GM21423 (cell line): Measurements from ENCODE around the gene PPP1CC.
"Not testable (repeated sequence)": the region's sequence is repeated elsewhere in the genome, so short reads cannot be mapped to it uniquely, and the experiment has no call there.

ENCODE experiments used
- ATAC-seq: cut with Tn5 transposase; IDR thresholded peaks from one replicate; pipeline ENCODE4 v1.9.1; 2021; ENCODE audit warnings: mild to moderate bottlenecking, moderate library complexity; ENCODE audit not compliant: unreplicated experiment

Gene PPP1CC

GRCh38 chr12:110742718-110743570 is at the start of gene PPP1CC:
PPP1CC (minus strand) TSS chr12:110742891; CDS start chr12:110742707, 184 bp downstream.
- peak; percentile 69 for ATAC-seq

GRCh38 chr12:110791589-110791988 is 48.9 kb upstream of the PPP1CC start:
- no peak for ATAC-seq

GRCh38 chr12:110790301-110790700 is 47.6 kb upstream of the PPP1CC start:
- ATAC-seq: no peak

- no peak for ATAC-seq
Observed at GRCh38 chr12:110786012-110786411, 43.3 kb upstream of the PPP1CC start.

- ATAC-seq: no peak
Observed at GRCh38 chr12:110785240-110785639, 42.5 kb upstream of the PPP1CC start.

- ATAC-seq: no peak
Observed at GRCh38 chr12:110782922-110783321, 40.2 kb upstream of the PPP1CC start.

GRCh38 chr12:110782094-110782493 is 39.4 kb upstream of the PPP1CC start:
- no peak for ATAC-seq

- ATAC-seq: no peak
Observed at GRCh38 chr12:110780448-110780847, 37.8 kb upstream of the PPP1CC start.

- no peak for ATAC-seq
Observed at GRCh38 chr12:110778833-110779577, 36.3 kb upstream of the PPP1CC start.

GRCh38 chr12:110776410-110776809 is 33.7 kb upstream of the PPP1CC start:
- peak; percentile 94 for ATAC-seq

GRCh38 chr12:110775997-110776396 is 33.3 kb upstream of the PPP1CC start:
- no peak for ATAC-seq

GRCh38 chr12:110774824-110775223 is 32.1 kb upstream of the PPP1CC start:
- no peak for ATAC-seq

GRCh38 chr12:110768960-110769359 is 26.3 kb upstream of the PPP1CC start:
- ATAC-seq: no peak

- no peak for ATAC-seq
Observed at GRCh38 chr12:110767863-110768262, 25.2 kb upstream of the PPP1CC start.

- no peak for ATAC-seq
Observed at GRCh38 chr12:110766311-110767154, 23.8 kb upstream of the PPP1CC start.

- not testable (repeated sequence) for ATAC-seq
Observed at GRCh38 chr12:110765572-110765971, 22.9 kb upstream of the PPP1CC start.

GRCh38 chr12:110765111-110765510 is 22.4 kb upstream of the PPP1CC start:
- no peak for ATAC-seq

GRCh38 chr12:110763583-110763982 is 20.9 kb upstream of the PPP1CC start:
- no peak for ATAC-seq

GRCh38 chr12:110762891-110763290 is 20.2 kb upstream of the PPP1CC start:
- no peak for ATAC-seq

- ATAC-seq: no peak
Observed at GRCh38 chr12:110760204-110760609, 17.5 kb upstream of the PPP1CC start.

- no peak for ATAC-seq
Observed at GRCh38 chr12:110758922-110759321, 16.2 kb upstream of the PPP1CC start.
